IgD-negative memory B cell (primary cell): ENCODE data around the gene INHA. TPM values are rescaled to one million over a fixed set of nuclear protein-coding genes. Genes with fewer than 3 reads are reported as not detected.
A peak's percentile ranks its signal among the peaks of the same experiment; 100 is the strongest.

Experiments used
- H3K27ac Mint-ChIP-seq, 3 donors: one replicate each; pipeline ENCODE4 v1.8.0; 2020 to 2022; ENCODE audit warnings: mild to moderate bottlenecking in 3 of 3, mixed read lengths in 3 of 3, moderate library complexity in 1 of 3
- H3K27me3 Mint-ChIP-seq: one replicate; pipeline ENCODE4 v1.8.0; 2021; ENCODE audit warnings: mixed read lengths
- H3K36me3 Mint-ChIP-seq: one replicate; pipeline ENCODE4 v1.8.0; 2020; ENCODE audit warnings: mild to moderate bottlenecking, mixed read lengths
- H3K4me1 Mint-ChIP-seq, 3 donors: one replicate each; pipeline ENCODE4 v1.8.0; 2020 to 2022; ENCODE audit warnings: mixed read lengths in 3 of 3, mild to moderate bottlenecking in 1 of 3
- H3K4me3 Mint-ChIP-seq, 4 donors: one replicate each; pipeline ENCODE4 v1.8.0; 2020 to 2022; ENCODE audit warnings: mild to moderate bottlenecking in 4 of 4, mixed read lengths in 4 of 4, moderate library complexity in 3 of 4
- H3K9me3 Mint-ChIP-seq, 3 donors: one replicate each; pipeline ENCODE4 v1.8.0; 2020 to 2021; ENCODE audit warnings: mixed read lengths in 3 of 3, mild to moderate bottlenecking in 1 of 3
- polyA plus RNA-seq: library from polyadenylated mRNA; unstranded; fragments of 300-500 nt; fragmentation: Illumina TruSeq; gene quantifications from one replicate; pipeline ENCODE4 v1.2.3, GENCODE V29; 2021

INHA gene
- polyA plus RNA-seq, 1 donor from 2014 or later = not detected

- H3K36me3 Mint-ChIP-seq = peaks cover 9% of the 10 kb centered on the region
- H3K4me1 Mint-ChIP-seq = peaks cover 7 to 8% (median 8%) of the 10 kb centered on the region in 3 donors
- H3K27ac Mint-ChIP-seq = no peak overlapping the region
- no peaks in the 10 kb centered on the region for H3K27me3 Mint-ChIP-seq
- no peak overlapping the region for H3K4me3 Mint-ChIP-seq
- no peaks in the 10 kb centered on the region for H3K9me3 Mint-ChIP-seq
Observed at GRCh38 chr2:219615894-219616293, 43.8 kb downstream of the INHA start.

DNA sequence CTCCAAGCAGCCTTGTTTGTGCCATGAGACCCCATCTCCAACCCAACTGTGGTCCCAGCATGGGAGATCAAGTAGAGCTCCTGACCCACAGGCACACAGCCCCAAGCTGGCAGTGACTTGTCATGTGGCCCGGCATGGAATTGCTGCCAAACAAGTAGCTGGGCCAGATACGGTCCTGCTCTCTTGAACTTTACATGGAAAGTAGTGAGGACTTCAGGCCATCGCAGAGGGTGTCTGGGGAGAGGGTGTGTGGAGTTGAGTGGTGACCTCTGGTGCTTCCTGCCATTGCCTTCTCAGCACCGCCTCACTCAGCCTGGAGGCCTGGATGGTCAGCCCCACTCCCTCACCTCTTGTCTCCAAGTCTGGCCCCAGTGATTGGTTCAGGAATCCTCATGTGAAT, 44.4 kb downstream of the INHA start:
- H3K4me3 Mint-ChIP-seq = no peak overlapping the region
- peaks cover 8% of the 10 kb centered on the region for H3K36me3 Mint-ChIP-seq

GRCh38 chr2:219618733-219619122, 46.6 kb downstream of the INHA start:
- peaks cover 6% of the 10 kb centered on the region for H3K27me3 Mint-ChIP-seq
- peaks cover 8% of the 10 kb centered on the region for H3K36me3 Mint-ChIP-seq
- H3K4me3 Mint-ChIP-seq = no peak overlapping the region
- no peaks in the 10 kb centered on the region for H3K9me3 Mint-ChIP-seq
- H3K4me1 Mint-ChIP-seq = no peaks in the 10 kb centered on the region
- H3K27ac Mint-ChIP-seq = no peak overlapping the region

More for the DNA sequence above, 44.4 kb downstream of the INHA start:
- peaks cover 3% of the 10 kb centered on the region for H3K27me3 Mint-ChIP-seq
- peaks cover 7 to 8% (median 8%) of the 10 kb centered on the region in 3 donors for H3K4me1 Mint-ChIP-seq
- H3K27ac Mint-ChIP-seq = peak overlapping the region in 1 of 3 donors; percentile 80
- no peaks in the 10 kb centered on the region for H3K9me3 Mint-ChIP-seq

DNA sequence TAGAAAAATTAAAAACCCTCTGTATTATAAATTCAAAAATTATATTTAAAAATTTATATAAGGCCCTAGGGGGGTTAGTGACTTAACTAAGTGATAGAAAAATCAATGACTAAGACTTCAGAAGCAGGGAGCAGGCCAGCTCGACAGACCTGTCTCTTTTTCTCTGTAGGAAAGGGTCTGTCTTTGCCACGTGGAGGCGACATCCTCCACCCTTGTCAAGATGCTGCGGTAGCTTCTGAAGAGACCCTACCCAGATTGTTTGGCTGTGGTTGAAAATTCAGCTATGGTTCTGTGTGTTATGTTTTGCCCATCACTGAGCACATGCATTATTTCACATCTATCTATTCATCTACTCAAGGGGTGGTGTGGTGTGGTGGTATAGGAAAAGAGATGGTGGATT, 47.1 kb downstream of the INHA start:
- H3K9me3 Mint-ChIP-seq = no peaks in the 10 kb centered on the region
- no peak overlapping the region for H3K27ac Mint-ChIP-seq
- H3K4me1 Mint-ChIP-seq = no peaks in the 10 kb centered on the region
- peaks cover 6% of the 10 kb centered on the region for H3K27me3 Mint-ChIP-seq
- H3K36me3 Mint-ChIP-seq = peaks cover 7% of the 10 kb centered on the region
- no peak overlapping the region for H3K4me3 Mint-ChIP-seq

GRCh38 chr2:219620546-219620945, 48.4 kb downstream of the INHA start:
- no peaks in the 10 kb centered on the region for H3K36me3 Mint-ChIP-seq
- peaks cover 8% of the 10 kb centered on the region for H3K27me3 Mint-ChIP-seq
- no peaks in the 10 kb centered on the region for H3K4me1 Mint-ChIP-seq
- H3K4me3 Mint-ChIP-seq = no peak overlapping the region
- no peaks in the 10 kb centered on the region for H3K9me3 Mint-ChIP-seq
- no peak overlapping the region for H3K27ac Mint-ChIP-seq

GRCh38 chr2:219621935-219622334, 49.8 kb downstream of the INHA start:
- Mint-ChIP-seq H3K4me1 (peaks cover 0 to 6% (median 4%) of the 10 kb centered on the region in 3 donors), H3K9me3 (no peaks in the 10 kb centered on the region), H3K27ac (no peak overlapping the region), H3K4me3 (no peak overlapping the region), H3K36me3 (no peaks in the 10 kb centered on the region), H3K27me3 (peaks cover 16% of the 10 kb centered on the region)

DNA sequence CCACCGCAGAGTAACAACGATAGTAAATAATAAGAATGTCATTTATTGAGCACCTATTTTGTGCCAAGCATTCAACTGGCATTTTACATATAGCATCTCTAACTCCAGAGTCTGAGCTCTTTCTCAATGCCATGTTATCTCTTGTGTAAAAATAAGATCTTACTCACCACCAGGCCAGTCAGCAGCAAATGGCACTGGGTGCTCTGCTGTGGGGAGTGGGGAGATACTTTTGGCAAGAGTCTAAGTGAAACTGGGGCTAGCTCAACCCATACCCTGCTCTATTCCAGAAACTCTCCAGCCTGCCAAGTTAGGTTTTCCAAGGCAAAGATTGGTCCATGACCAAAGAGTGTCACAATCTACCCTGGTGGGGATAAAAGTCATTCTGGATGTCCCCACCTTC, 50.4 kb downstream of the INHA start:
- no peaks in the 10 kb centered on the region for H3K36me3 Mint-ChIP-seq
- no peak overlapping the region for H3K27ac Mint-ChIP-seq
- H3K27me3 Mint-ChIP-seq = peaks cover 18% of the 10 kb centered on the region
- H3K4me3 Mint-ChIP-seq = no peak overlapping the region
- peaks cover 0 to 6% (median 5%) of the 10 kb centered on the region in 3 donors for H3K4me1 Mint-ChIP-seq
- H3K9me3 Mint-ChIP-seq = no peaks in the 10 kb centered on the region

GRCh38 chr2:219624565-219624964, 52.5 kb downstream of the INHA start:
- H3K4me3 Mint-ChIP-seq = no peak overlapping the region
- peaks cover 0 to 6% (median 5%) of the 10 kb centered on the region in 3 donors for H3K4me1 Mint-ChIP-seq
- no peaks in the 10 kb centered on the region for H3K36me3 Mint-ChIP-seq
- H3K9me3 Mint-ChIP-seq = no peaks in the 10 kb centered on the region
- H3K27me3 Mint-ChIP-seq = peaks cover 26% of the 10 kb centered on the region
- no peak overlapping the region for H3K27ac Mint-ChIP-seq

- Mint-ChIP-seq H3K9me3 (no peaks in the 10 kb centered on the region), H3K36me3 (no peaks in the 10 kb centered on the region), H3K4me1 (peaks cover 0 to 6% (median 5%) of the 10 kb centered on the region in 3 donors), H3K27me3 (peaks cover 26% of the 10 kb centered on the region), H3K4me3 (no peak overlapping the region), H3K27ac (no peak overlapping the region)
Observed at GRCh38 chr2:219625179-219625578, 53.1 kb downstream of the INHA start.

Other genes with a start within 250 kb of the INHA start
- not detected for gene RESP18, start 239.6 kb upstream of the INHA start, polyA plus RNA-seq
- gene DNPEP, start 184.4 kb upstream of the INHA start, polyA plus RNA-seq = 49.9 TPM
- not detected for gene DES, start 153.9 kb upstream of the INHA start, polyA plus RNA-seq
- not detected for gene SPEG, start 137.5 kb upstream of the INHA start, polyA plus RNA-seq
- 24.4 TPM for gene GMPPA, start 73.4 kb upstream of the INHA start, polyA plus RNA-seq
- gene ASIC4, start 57.8 kb upstream of the INHA start, polyA plus RNA-seq = not detected
- 3.9 TPM for gene CHPF, start 28.5 kb upstream of the INHA start, polyA plus RNA-seq
- 0.28 TPM for gene TMEM198, start 28.3 kb upstream of the INHA start, polyA plus RNA-seq
- not detected for gene OBSL1, start 771 bp upstream of the INHA start, polyA plus RNA-seq
- gene STK11IP, start 25.5 kb downstream of the INHA start, polyA plus RNA-seq = 9.2 TPM
- not detected for gene SLC4A3, start 55.3 kb downstream of the INHA start, polyA plus RNA-seq